Raji (cell line): Measurements from ENCODE around the gene MAGEC2.

Source experiments
- POLR2A ChIP-seq: IDR thresholded peaks from 2 replicates; pipeline ENCODE4 v1.6.1; 2011; ENCODE audit warnings: low read depth, low read length, control low read depth; ENCODE audit not compliant: insufficient read depth

The MAGEC2 gene, protein sequence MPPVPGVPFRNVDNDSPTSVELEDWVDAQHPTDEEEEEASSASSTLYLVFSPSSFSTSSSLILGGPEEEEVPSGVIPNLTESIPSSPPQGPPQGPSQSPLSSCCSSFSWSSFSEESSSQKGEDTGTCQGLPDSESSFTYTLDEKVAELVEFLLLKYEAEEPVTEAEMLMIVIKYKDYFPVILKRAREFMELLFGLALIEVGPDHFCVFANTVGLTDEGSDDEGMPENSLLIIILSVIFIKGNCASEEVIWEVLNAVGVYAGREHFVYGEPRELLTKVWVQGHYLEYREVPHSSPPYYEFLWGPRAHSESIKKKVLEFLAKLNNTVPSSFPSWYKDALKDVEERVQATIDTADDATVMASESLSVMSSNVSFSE

GRCh38 chrX:142204522-142205433 is at the start of gene MAGEC2:
MAGEC2 (minus strand) TSS chrX:142205290; CDS start chrX:142203987, 1,303 bp downstream.
- TF ChIP-seq POLR2A, result no peak

DNA sequence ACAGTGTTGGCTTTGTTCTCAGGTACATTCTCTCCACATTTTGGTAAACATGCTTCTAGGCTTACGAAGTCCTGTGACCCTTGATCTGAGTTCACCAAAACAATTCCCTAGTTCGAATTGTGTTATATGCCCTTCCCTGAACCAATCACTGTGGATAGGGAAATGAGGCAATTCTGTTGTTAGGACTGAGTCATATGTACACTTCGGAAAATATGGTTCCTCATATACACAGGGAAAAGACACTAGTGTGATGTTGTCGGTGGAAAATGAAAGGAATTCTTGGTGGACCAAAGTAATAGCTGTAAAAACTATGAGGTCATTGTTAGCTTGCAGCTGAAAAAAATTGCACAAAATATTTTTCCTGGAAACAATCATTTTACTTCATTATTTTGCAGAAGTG is 46.6 kb upstream of the MAGEC2 start:
- no peak for TF ChIP-seq POLR2A

DNA sequence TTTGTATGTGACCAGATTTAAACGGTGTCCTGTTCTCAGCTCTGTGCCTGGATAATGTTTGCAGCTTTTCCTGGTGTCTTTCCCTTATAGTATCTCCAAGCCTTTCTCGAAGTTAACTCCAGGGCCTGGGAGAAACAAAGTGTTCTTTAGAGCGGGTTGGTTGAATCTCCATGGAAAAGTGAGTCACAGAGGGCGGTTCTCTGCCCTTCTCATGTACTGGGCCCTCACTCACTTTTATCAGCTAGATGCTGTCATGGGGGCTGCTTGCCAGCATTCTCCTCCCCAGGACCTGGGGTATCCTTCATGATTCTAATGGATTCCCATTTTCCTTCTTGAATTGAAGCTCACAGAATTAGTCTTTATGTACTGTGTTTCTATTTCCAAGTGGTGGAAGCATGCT is 46.1 kb upstream of the MAGEC2 start:
- TF ChIP-seq POLR2A, result no peak

- no peak for TF ChIP-seq POLR2A
Observed at GRCh38 chrX:142250502-142250901, 45.4 kb upstream of the MAGEC2 start.

DNA sequence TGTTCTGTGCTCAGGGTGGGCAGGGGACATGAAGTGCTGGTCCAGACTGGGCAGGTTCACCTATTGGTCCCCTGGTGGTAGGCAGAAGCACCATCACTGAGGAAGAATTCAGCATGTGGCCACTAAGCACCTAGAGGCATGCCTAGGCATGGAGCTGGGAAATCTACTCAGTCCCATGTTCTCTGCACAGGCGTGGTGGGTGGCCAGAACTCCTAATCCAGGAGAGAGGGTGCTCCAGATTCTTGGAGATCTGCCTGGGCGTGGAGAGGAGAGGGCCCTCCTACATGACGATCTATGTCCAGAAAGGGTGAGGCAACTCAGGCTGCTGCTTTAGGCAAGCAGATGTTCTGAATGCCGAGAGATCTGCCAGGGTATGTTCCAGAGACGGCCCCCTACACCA is 44.6 kb upstream of the MAGEC2 start:
- no peak for TF ChIP-seq POLR2A

DNA sequence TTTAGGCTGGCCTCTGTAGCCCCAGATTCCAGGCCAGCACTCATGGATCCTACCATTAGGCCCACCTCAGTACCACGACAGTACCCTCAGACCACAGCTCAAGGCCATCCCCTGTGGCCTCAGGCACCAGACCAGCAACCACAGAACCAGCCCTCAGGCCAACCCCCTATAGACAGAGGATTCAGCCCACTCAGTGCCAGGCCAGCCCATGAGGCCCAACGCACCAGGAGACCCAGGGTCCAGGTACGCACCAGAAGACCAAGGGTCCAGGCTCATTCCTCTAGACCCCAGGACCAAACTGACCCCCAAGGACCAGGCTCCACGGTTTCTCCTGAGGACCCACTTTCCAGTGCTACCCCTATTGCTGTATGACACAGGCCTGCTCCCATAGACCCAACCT is 39.5 kb upstream of the MAGEC2 start:
- no peak for TF ChIP-seq POLR2A

DNA sequence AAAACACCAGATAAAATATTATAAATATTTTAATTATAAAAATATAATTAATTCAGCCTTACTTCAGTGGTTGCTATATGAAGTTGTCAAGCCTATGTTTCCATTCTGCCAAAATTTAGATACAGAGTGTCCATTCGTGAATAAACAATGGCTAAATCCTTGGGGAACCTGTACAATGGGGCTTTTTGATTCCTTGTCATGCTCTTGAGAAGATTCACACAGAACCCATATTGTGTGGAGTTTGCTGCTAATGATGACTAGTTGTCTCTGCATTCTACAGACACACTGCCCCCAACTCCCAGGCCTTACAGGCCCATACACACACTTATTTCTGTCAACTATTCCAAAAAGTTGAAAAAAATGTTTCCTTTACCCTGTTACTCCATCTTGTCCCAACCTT is 33.4 kb upstream of the MAGEC2 start:
- TF ChIP-seq POLR2A, result no peak

GRCh38 chrX:142233400-142233799 is 28.3 kb upstream of the MAGEC2 start:
- TF ChIP-seq POLR2A, result no peak

GRCh38 chrX:142214081-142214480 is 9.0 kb upstream of the MAGEC2 start:
- TF ChIP-seq POLR2A, result no peak

DNA sequence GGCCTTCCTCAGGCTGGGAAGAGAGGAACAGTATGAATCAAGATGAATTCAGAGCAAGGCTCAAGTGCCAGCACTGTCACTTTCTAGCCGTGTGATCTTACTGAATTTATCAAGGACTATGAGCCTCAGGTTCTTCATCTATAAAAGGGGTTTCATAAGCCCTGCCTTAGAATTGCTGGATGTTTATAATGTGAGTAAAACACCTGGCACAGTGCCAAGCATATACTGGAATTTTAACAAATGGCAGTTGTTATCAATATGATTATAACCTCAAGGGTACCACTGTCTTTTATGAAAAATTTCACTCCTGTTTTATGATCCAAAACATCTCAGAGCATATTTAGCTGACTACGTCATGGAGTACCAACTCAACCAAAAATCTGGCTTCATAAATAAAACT is 4.0 kb downstream of the MAGEC2 start:
- TF ChIP-seq POLR2A, result no peak

- no peak for TF ChIP-seq POLR2A
Observed at GRCh38 chrX:142186103-142186502, 19.0 kb downstream of the MAGEC2 start.

- TF ChIP-seq POLR2A, result no peak
Observed at GRCh38 chrX:142184756-142185602, 20.1 kb downstream of the MAGEC2 start.

DNA sequence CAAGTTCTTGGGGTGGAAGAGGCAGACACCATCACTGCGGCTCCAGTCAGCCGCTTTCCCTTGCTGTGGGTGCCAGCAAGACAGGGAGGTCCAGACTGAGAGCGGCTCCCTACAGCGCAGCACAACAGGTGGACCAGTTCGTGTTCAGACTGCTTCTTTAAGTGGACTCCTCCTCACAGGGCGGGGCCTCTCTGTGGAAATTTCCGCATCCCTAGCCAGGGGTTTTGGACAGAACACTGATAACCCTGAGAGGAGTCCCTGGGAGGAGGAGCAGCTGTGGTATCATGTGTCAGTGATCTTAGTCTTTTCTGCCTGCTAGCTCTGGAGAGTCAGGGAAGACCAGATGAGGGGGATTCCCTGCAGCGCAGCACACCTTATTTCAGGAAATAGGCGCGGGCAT is 48.5 kb downstream of the MAGEC2 start:
- no peak for TF ChIP-seq POLR2A
